Lower leg skin (tissue), 3 donors: ENCODE measurements around the gene ZNF592.

Experiments
- CTCF ChIP-seq, 3 donors: fragments of 450-650 bp; IDR thresholded peaks; one replicate each; pipeline ENCODE4 v1.5.1; 2016; ENCODE audit warnings: antibody characterized with exemption in 3 of 3, mild to moderate bottlenecking in 3 of 3, moderate library complexity in 2 of 3
- POLR2A ChIP-seq, 2 donors: fragments of 450-650 bp; IDR thresholded peaks; one replicate each; pipeline ENCODE4 v1.6.1; 2016 to 2017; ENCODE audit warnings: antibody characterized with exemption in 2 of 2, mild to moderate bottlenecking in 1 of 2, moderate library complexity in 1 of 2

- TF ChIP-seq CTCF (IDR thresholded peaks at IDR 0.05) (no peak), POLR2A (IDR thresholded peaks at IDR 0.05) (no peak)
These were observed 65.5 kb downstream of the ZNF592 start for GRCh38 chr15:84813931-84814330.
